Measurements from ENCODE around the gene EVX2. TPM values are rescaled to one million over a fixed set of nuclear protein-coding genes. Genes with fewer than 3 reads are reported as not detected.

EVX2 gene
- total and polyA plus RNA-seq, 9 of the 15 experiments (the other 6 are each of a cell fraction or from before 2014, with no cell fraction given) = not detected

GRCh38 chr2:176115883-176116813, 32.4 kb upstream of the EVX2 start, which contains the start of gene HOXD10 (continued):
- TF ChIP-seq E2F5 (CRISPR knock-in tag; IDR thresholded peaks at IDR 0.05) (no peak), YY1 (IDR thresholded peaks at IDR 0.05; ENCODE audit: borderline replicate concordance in 1 of 3, control insufficient read depth in 1 of 3, extremely low read depth in 1 of 3, insufficient read depth in 3 of 3, insufficient read length in 1 of 3, insufficient replicate concordance in 2 of 3, low read depth in 1 of 3, low read length in 2 of 3) (no peak), TFE3 (CRISPR knock-in tag; IDR thresholded peaks at IDR 0.05) (peak; percentile 96), ZNF444 (CRISPR knock-in tag; IDR thresholded peaks at IDR 0.05) (no peak), POLR2G (IDR thresholded peaks at IDR 0.05; ENCODE audit: low read depth, low read length) (no peak), TOE1 (IDR thresholded peaks at IDR 0.05; ENCODE audit: borderline replicate concordance) (peak; percentile 22; the same call in 1 of the 2 replicates), TOE1 (CRISPR knock-in tag; IDR thresholded peaks at IDR 0.05; ENCODE audit: borderline replicate concordance, low read depth) (no peak)
